ENCODE measurements around the gene GPR17.

The GPR17 gene

GRCh38 chr2:127694986-127695385 is 49.0 kb downstream of the GPR17 start:
- no peak for DNase-seq (ENCODE audit: low read depth)

GRCh38 chr2:127695491-127696472 is 49.8 kb downstream of the GPR17 start:
- no peak for DNase-seq (ENCODE audit: low read depth)

- no peak for DNase-seq (ENCODE audit: low read depth)
Observed at GRCh38 chr2:127697482-127698180, 51.7 kb downstream of the GPR17 start.

- no peak for DNase-seq (ENCODE audit: low read depth)
Observed at GRCh38 chr2:127698553-127699355, 52.8 kb downstream of the GPR17 start.

- no peak for DNase-seq (ENCODE audit: low read depth)
Observed at GRCh38 chr2:127700527-127701192, 54.7 kb downstream of the GPR17 start.

GRCh38 chr2:127701193-127701650 is 55.3 kb downstream of the GPR17 start, which contains the start of gene SFT2D3:
Gene SFT2D3, plus strand, starts transcription at chr2:127701497. Its CDS starts 32 bp downstream, at chr2:127701529.
- DNase-seq (ENCODE audit: low read depth) = peak; percentile 42

GRCh38 chr2:127701651-127702394 is 55.9 kb downstream of the GPR17 start:
- DNase-seq (ENCODE audit: low read depth) = no peak
